ENCODE data around the gene APOD. TPM values are rescaled to one million over a fixed set of nuclear protein-coding genes. Genes with fewer than 3 reads are reported as not detected.

Gene APOD
- total and polyA plus RNA-seq, 2 of the 8 experiments (the other 6 are each of a cell fraction or from before 2014, with no cell fraction given): not detected

- Histone ChIP-seq H3K18ac (ENCODE audit: extremely low read depth, low read length) (no peak overlapping the region), H3K14ac (ENCODE audit: insufficient read length) (no peak overlapping the region), H4K20me1 (replicated peaks in 1 of 2; ENCODE audit: control insufficient read depth in 1 of 2, insufficient read depth in 2 of 2, low read length in 2 of 2) (no peaks in the 10 kb centered on the region), H3K36me3 (ENCODE audit: control insufficient read depth in 2 of 4, insufficient read depth in 4 of 4, low read length in 3 of 4) (no peaks in the 10 kb centered on the region), H3K79me1 (ENCODE audit: low read depth, low read length) (no peaks in the 10 kb centered on the region), H2AFZ (ENCODE audit: low read length) (peak overlapping the region; percentile 53; the same call in 1 of the 2 replicates), H2BK20ac (ENCODE audit: low read length) (no peak overlapping the region), H4K8ac (ENCODE audit: extremely low read depth, insufficient read depth, low read length) (no peak overlapping the region), H2BK5ac (ENCODE audit: low read depth, low read length) (no peak overlapping the region), H4K91ac (replicated peaks; ENCODE audit: insufficient read length, low read length) (no peak overlapping the region), H3K9me3 (ENCODE audit: insufficient read depth in 2 of 2, low read depth in 1 of 2, low read length in 1 of 2) (no peaks in the 10 kb centered on the region), H3K4me3 (ENCODE audit: extremely low read depth in 1 of 4, insufficient read depth in 2 of 4, low read depth in 3 of 4, low read length in 4 of 4) (no peak overlapping the region), H2BK15ac (ENCODE audit: low read length) (no peak overlapping the region), H3K23me2 (ENCODE audit: low read depth, low read length) (no peaks in the 10 kb centered on the region; the same call in 1 of the 2 replicates), H3K4me2 (ENCODE audit: insufficient read depth in 1 of 2, low read depth in 2 of 2, low read length in 2 of 2) (no peak overlapping the region), H3K27ac (ENCODE audit: low read depth, low read length) (no peak overlapping the region), H3K56ac (replicated peaks; ENCODE audit: insufficient read length, low read depth, low read length) (no peak overlapping the region), H3K27me3 (replicated peaks in 1 of 4; ENCODE audit: control insufficient read depth in 3 of 4, extremely low read depth in 1 of 4, insufficient read depth in 3 of 4, low read length in 3 of 4) (no peaks in the 10 kb centered on the region), H3K4ac (replicated peaks; ENCODE audit: insufficient read length, low read depth, low read length) (no peak overlapping the region), H3K23ac (ENCODE audit: insufficient read length) (no peak overlapping the region), H4K5ac (ENCODE audit: insufficient read length, low read depth, low read length) (no peak overlapping the region), H3K9ac (replicated peaks in 1 of 4; ENCODE audit: extremely low read depth in 1 of 4, low read depth in 3 of 4, low read length in 3 of 4) (no peak overlapping the region), H2AK5ac (ENCODE audit: low read depth, low read length) (no peak overlapping the region), H3K4me1 (replicated peaks in 1 of 4; ENCODE audit: control insufficient read depth in 3 of 4, insufficient read depth in 4 of 4, low read length in 3 of 4) (no peaks in the 10 kb centered on the region), H3K79me2 (ENCODE audit: control insufficient read depth in 1 of 2, insufficient read depth in 2 of 2, low read length in 2 of 2) (no peaks in the 10 kb centered on the region), H2BK120ac (replicated peaks; ENCODE audit: low read depth, low read length) (no peak overlapping the region), H2BK12ac (ENCODE audit: low read depth, low read length) (no peak overlapping the region)
- ChIA-PET CTCF (ENCODE audit: partially characterized antibody) (interaction anchor here (0.8 to 2.4 kb wide), 8 partner anchors 9 to 268 kb away, joined by 3 to 8 read pairs (median 4); no protein-coding TSS in a partner anchor), POLR2A (ENCODE audit: partially characterized antibody) (interaction anchor here (0.7 kb wide), 1 partner anchor 299 kb away, joined by 3 read pairs; no protein-coding TSS in a partner anchor)
- FAIRE-seq: no peak
- WGBS, 2 experiments (ENCODE audit: extremely low coverage in 1 of 2, insufficient coverage in 1 of 2, insufficient read length in 1 of 2, insufficient replicate concordance in 2 of 2, low coverage in 1 of 2, low lambda C conversion rate in 2 of 2, missing lambda C conversion rate in 1 of 2): 62% methylated on average over 9 of the region's 9 CpGs; no CpG with 5 or more reads in 1 of the 2 experiments
- DNase-seq (ENCODE audit: low read depth in 1 of 2, low spot score in 2 of 2): no peak
- TF ChIP-seq CHD2 (IDR thresholded peaks at IDR 0.05; ENCODE audit: low read length): no peak
- TF ChIP-seq CREB1 (IDR thresholded peaks at IDR 0.05): 0 out of 2 replicates have a peak, but pooled peaks have one; percentile 17
- TF ChIP-seq BCL11A (IDR thresholded peaks at IDR 0.05; ENCODE audit: low read depth in 2 of 2, low read length in 2 of 2): no peak
- TF ChIP-seq TBP (IDR thresholded peaks at IDR 0.05; ENCODE audit: low read depth, low read length): no peak
- no peak for TF ChIP-seq RXRA (IDR thresholded peaks at IDR 0.05; ENCODE audit: insufficient read depth, low read depth, low read length)
- TF ChIP-seq POLR2AphosphoS5 (IDR thresholded peaks at IDR 0.05; ENCODE audit: low read depth, low read length): no peak
- TF ChIP-seq TEAD4 (IDR thresholded peaks at IDR 0.05; ENCODE audit: low read depth, low read length): 0 out of 2 replicates have a peak, but pooled peaks have one; percentile 28
- TF ChIP-seq BRCA1 (IDR thresholded peaks at IDR 0.05; ENCODE audit: low read depth, low read length): no peak
- TF ChIP-seq, protein P1, sequence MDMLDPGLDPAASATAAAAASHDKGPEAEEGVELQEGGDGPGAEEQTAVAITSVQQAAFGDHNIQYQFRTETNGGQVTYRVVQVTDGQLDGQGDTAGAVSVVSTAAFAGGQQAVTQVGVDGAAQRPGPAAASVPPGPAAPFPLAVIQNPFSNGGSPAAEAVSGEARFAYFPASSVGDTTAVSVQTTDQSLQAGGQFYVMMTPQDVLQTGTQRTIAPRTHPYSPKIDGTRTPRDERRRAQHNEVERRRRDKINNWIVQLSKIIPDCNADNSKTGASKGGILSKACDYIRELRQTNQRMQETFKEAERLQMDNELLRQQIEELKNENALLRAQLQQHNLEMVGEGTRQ (IDR thresholded peaks at IDR 0.05; ENCODE audit: low read length): no peak
- TF ChIP-seq SIRT6 (IDR thresholded peaks at IDR 0.05; ENCODE audit: low read length): no peak
- TF ChIP-seq NRF1 (IDR thresholded peaks at IDR 0.05; ENCODE audit: low read depth, low read length): no peak
- no peak for TF ChIP-seq SRF (IDR thresholded peaks at IDR 0.05; ENCODE audit: low read depth, low read length)
- TF ChIP-seq EGR1 (IDR thresholded peaks at IDR 0.05; ENCODE audit: borderline replicate concordance, low read depth, low read length): no peak
- TF ChIP-seq MAFK (IDR thresholded peaks at IDR 0.05; ENCODE audit: low read depth, low read length): no peak
Measured at GRCh38 chr3:195582947-195583346, 793 bp downstream of the APOD start.
